K562 (cell line): ENCODE measurements around the gene ALDH1A3. TPM values are rescaled to one million over a fixed set of nuclear protein-coding genes. Genes with fewer than 3 reads are reported as not detected.

Experiments
- ATAC-seq: fragments of 200-7000 bp; cut with Tn5 transposase; 3 replicates; pipeline ENCODE4 v1.9.1; 2020; ENCODE audit warnings: moderate library complexity
- BruUV-seq: library from RNA; stranded (reverse); fragments of 400-500 nt; replicated peaks from 2 replicates; lab custom pipeline; 2021; lab: Mats Ljungman, UMichigan
- CTCF ChIA-PET: fragments of 300-600 bp; formaldehyde crosslinking; extraction: SDS; loops from one replicate; lab custom pipeline; 2021; ENCODE audit warnings: low intra/inter-chr PET ratio; lab: Yijun Ruan, JAX
- POLR2A ChIA-PET: fragments of 300-600, 350-650 bp; sonication (Branson Sonifier 250); formaldehyde crosslinking; extraction: SDS; loops from one replicate; lab custom pipeline; 2021; ENCODE audit warnings: antibody characterized with exemption, inconsistent platforms; lab: Yijun Ruan, JAX
- DNase-seq, 4 experiments: peaks; one replicate each; pipeline versions ENCODE4 v3.0.0 to v3.0.0-alpha.2; 2011 to 2018; ENCODE audit warnings: low spot score in 3 of 4, mixed read lengths in 3 of 4; ENCODE audit errors: extremely low read depth in 1 of 4
- FAIRE-seq: peaks from 2 replicates; lab custom pipeline; 2011; peaks lifted over from hg19 to GRCh38; lab: Jason Lieb, UNC
- H2AFZ ChIP-seq: 2 replicates; pipeline ENCODE4 v1.6.0; 2011; ENCODE audit warnings: low read depth, low read length, control low read depth, inconsistent platforms
- H3K27ac ChIP-seq: fragments of 200-600 bp; 3 replicates; pipeline ENCODE4 v1.8.0; 2011; ENCODE audit warnings: low read depth, mild to moderate bottlenecking, control low read depth, inconsistent platforms, low read length, moderate library complexity, mixed read lengths; ENCODE audit errors: extremely low read depth
- H3K27me3 ChIP-seq, 2 experiments: fragments of 300-600 bp in 1 of 2; 2 replicates in 1 of 2; 3 replicates in 1 of 2; pipeline versions ENCODE4 v1.6.0 to v1.8.0; 2011; ENCODE audit warnings: inconsistent platforms in 2 of 2, low read length in 2 of 2, mild to moderate bottlenecking in 1 of 2, mixed read lengths in 1 of 2, moderate library complexity in 1 of 2; ENCODE audit not compliant: control insufficient read depth in 2 of 2, insufficient read depth in 2 of 2
- H3K36me3 ChIP-seq: fragments of 300-600 bp; 3 replicates; pipeline ENCODE4 v1.8.0; 2011; ENCODE audit warnings: mild to moderate bottlenecking, low read length, inconsistent platforms; ENCODE audit not compliant: control insufficient read depth, insufficient read depth
- H3K4me1 ChIP-seq, 2 experiments: fragments of 200-600 bp in 1 of 2; replicated peaks in 1 of 2; 2 replicates in 1 of 2; 3 replicates in 1 of 2; pipeline versions ENCODE4 v1.5.1 to v1.8.0; 2011; ENCODE audit warnings: inconsistent platforms in 2 of 2, low read length in 2 of 2, mild to moderate bottlenecking in 1 of 2, mixed read lengths in 1 of 2, moderate library complexity in 1 of 2; ENCODE audit not compliant: control insufficient read depth in 2 of 2, insufficient read depth in 2 of 2
- H3K4me2 ChIP-seq: 2 replicates; pipeline ENCODE4 v1.6.1; 2011; ENCODE audit warnings: low read length, control low read depth, inconsistent platforms, mixed read lengths; ENCODE audit not compliant: insufficient read depth
- H3K4me3 ChIP-seq: fragments of 200-600 bp; sonication (generic), shearing (Covaris generic); 2 replicates; pipeline ENCODE4 v1.5.1; 2016; ENCODE audit warnings: control low read depth, inconsistent platforms
- H3K79me2 ChIP-seq: fragments of 200-600 bp; 3 replicates; pipeline ENCODE4 v1.8.0; 2011; ENCODE audit warnings: low read length, inconsistent platforms; ENCODE audit not compliant: control insufficient read depth, insufficient read depth
- H3K9ac ChIP-seq, 2 experiments: 2 replicates each; pipeline versions ENCODE4 v1.6.0 to v1.6.1; 2011; ENCODE audit warnings: low read depth in 2 of 2, low read length in 2 of 2, control low read depth in 1 of 2, inconsistent platforms in 1 of 2, mild to moderate bottlenecking in 1 of 2, mixed read lengths in 1 of 2; ENCODE audit not compliant: insufficient read depth in 1 of 2
- H3K9me1 ChIP-seq: one replicate; pipeline ENCODE4 v1.6.0; 2011; ENCODE audit warnings: inconsistent platforms, mild to moderate bottlenecking, low read length, moderate library complexity; ENCODE audit not compliant: control insufficient read depth, insufficient read depth
- H3K9me3 ChIP-seq: replicated peaks from 2 replicates; pipeline ENCODE4 v1.5.1; 2011; ENCODE audit warnings: low read depth, low read length, inconsistent platforms; ENCODE audit not compliant: control insufficient read depth, insufficient read depth
- H4K20me1 ChIP-seq: replicated peaks from 2 replicates; pipeline ENCODE4 v1.6.1; 2011; ENCODE audit warnings: low read length, inconsistent platforms, mixed read lengths; ENCODE audit not compliant: control insufficient read depth, insufficient read depth
- CBX8 ChIP-seq: fragments of 200-600 bp; sonication (generic); IDR thresholded peaks from 2 replicates; pipeline ENCODE4 v1.6.1; 2012; ENCODE audit warnings: borderline replicate concordance, mixed run types, low read depth, mild to moderate bottlenecking, moderate library complexity, mixed read lengths, low read length, control low read depth, inconsistent platforms; ENCODE audit not compliant: poor library complexity, severe bottlenecking; ENCODE audit errors: extremely low read depth
- CEBPB ChIP-seq: fragments of 450-650 bp; IDR thresholded peaks from 2 replicates; pipeline ENCODE4 v1.6.1; 2016; ENCODE audit warnings: missing genetic modification characterization, missing compliant biosample characterization
- E2F3 ChIP-seq: fragments of 250-450 bp; sonication (Bioruptor Pico); IDR thresholded peaks from 2 replicates; pipeline ENCODE4 v1.4.0; 2020; ENCODE audit warnings: mild to moderate bottlenecking
- EP400 ChIP-seq: fragments of 450-650 bp; IDR thresholded peaks from 2 replicates; pipeline ENCODE4 v1.6.1; 2017; ENCODE audit warnings: antibody characterized with exemption, mild to moderate bottlenecking, moderate library complexity
- HNRNPK ChIP-seq: fragments of 200-400 bp; formaldehyde crosslinking; IDR thresholded peaks from one replicate; pipeline ENCODE4 v1.6.1; 2018; ENCODE audit warnings: mild to moderate bottlenecking, low read depth, low read length; ENCODE audit not compliant: poor library complexity, severe bottlenecking
- JUND ChIP-seq, 2 experiments: IDR thresholded peaks; 2 replicates in 1 of 2; 3 replicates in 1 of 2; pipeline ENCODE4 v1.6.1; 2011; ENCODE audit warnings: borderline replicate concordance in 2 of 2, low read depth in 2 of 2, low read length in 2 of 2, improper control_type of control experiment in 1 of 2, missing biosample characterization in 1 of 2, missing genetic modification characterization in 1 of 2, missing genetic modification reagents in 1 of 2
- KLF1 ChIP-seq: fragments of 450-650 bp; IDR thresholded peaks from 2 replicates; pipeline ENCODE4 v1.6.1; 2016; ENCODE audit warnings: missing genetic modification characterization, missing compliant biosample characterization
- MAFK ChIP-seq: IDR thresholded peaks from 2 replicates; pipeline ENCODE4 v1.6.1; 2011; ENCODE audit warnings: low read length, improper control_type of control experiment
- NUFIP1 ChIP-seq: fragments of 450-650 bp; IDR thresholded peaks from 2 replicates; pipeline ENCODE4 v1.6.1; 2018; ENCODE audit not compliant: partially characterized antibody
- SMAD1 ChIP-seq: fragments of 150-350 bp; IDR thresholded peaks from 2 replicates; pipeline ENCODE4 v1.6.1; 2014; ENCODE audit warnings: low read length, low read depth; ENCODE audit not compliant: partially characterized antibody
- SMC3 ChIP-seq: conservative IDR thresholded peaks from 2 replicates; pipeline ENCODE4 v1.6.1; 2011; ENCODE audit warnings: low read depth, low read length, improper control_type of control experiment; ENCODE audit not compliant: insufficient read depth
- STAT5B ChIP-seq: fragments of 250-450 bp; sonication (Bioruptor Pico); IDR thresholded peaks from 2 replicates; pipeline ENCODE4 v1.8.0; 2021; ENCODE audit warnings: mild to moderate bottlenecking, inconsistent platforms
- TCF7 ChIP-seq: sonication (generic); IDR thresholded peaks from 2 replicates; pipeline ENCODE4 v1.6.1; 2016; ENCODE audit warnings: antibody characterized with exemption, borderline replicate concordance
- ZSCAN29 ChIP-seq: fragments of 450-650 bp; IDR thresholded peaks from 2 replicates; pipeline ENCODE4 v1.6.1; 2017
- WGBS: fragments of 100-300 bp; shearing (Covaris generic); methylation state at CpG from one replicate; pipeline ENCODE4 v1.1.6; 2016; ENCODE audit warnings: low coverage, mixed read lengths; ENCODE audit not compliant: insufficient coverage; ENCODE audit errors: missing lambda C conversion rate; 5-methylcytosine and 5-hydroxymethylcytosine counted together
- in situ Hi-C: fragments of 300-500 bp; cut with MboI; formaldehyde crosslinking; loops from 4 replicates; pipeline ENCODE4 v1.15.0; 2018; ENCODE audit warnings: inconsistent platforms, mixed read lengths
- intact Hi-C: fragments of 100-400 bp; cut with micrococcal nuclease; formaldehyde crosslinking; loops from 2 replicates; pipeline ENCODE4 v1.14.2; 2022
- polyA plus RNA-seq, 8 experiments: library from polyadenylated mRNA; depleted of rRNA in 4 of 8; stranded (reverse) in 5 of 8; unstranded in 3 of 8; fragments of >200 nt; fragmentation: Nextera tagmentation in 2 of 8; fragmentation: Illumina TruSeq in 1 of 8; extraction: Ambion mirVana in 2 of 8; extraction: Trizol in 1 of 8; gene quantifications; 2 replicates each; pipeline versions ENCODE4 v1.2.1 to v1.2.3, GENCODE V29; 2011 to 2014; ENCODE audit warnings: inconsistent platforms in 1 of 8, missing spikeins in 1 of 8
- total RNA-seq, 7 experiments: library from RNA; depleted of rRNA in 6 of 7; stranded (reverse); fragments of >200 nt in 6 of 7; fragmentation: Illumina TruSeq in 2 of 7; extraction: Trizol in 2 of 7; gene quantifications; 2 replicates each; pipeline versions ENCODE4 v1.2.1 to v1.2.3, GENCODE V29; 2011 to 2021; ENCODE audit warnings: low replicate concordance in 1 of 7
- TF ChIP-seq, protein P1 (sequence below): sonication (generic); formaldehyde crosslinking; IDR thresholded peaks from 2 replicates; pipeline ENCODE4 v1.8.0; 2023; ENCODE audit warnings: mild to moderate bottlenecking, missing genetic modification reagents
- TF ChIP-seq, protein P2 (sequence below), 3 experiments: IDR thresholded peaks in 2 of 3; conservative IDR thresholded peaks in 1 of 3; 2 replicates each; pipeline ENCODE4 v1.5.1; 2011 to 2012; ENCODE audit warnings: low read length in 3 of 3, mild to moderate bottlenecking in 3 of 3, control low read depth in 2 of 3, improper control_type of control experiment in 1 of 3, inconsistent platforms in 1 of 3, low read depth in 1 of 3, mixed read lengths in 1 of 3, moderate library complexity in 1 of 3; ENCODE audit not compliant: insufficient read depth in 2 of 3

ALDH1A3 gene
- total and polyA plus RNA-seq, 9 of the 15 experiments (the other 6 are each of a cell fraction or from before 2014, with no cell fraction given): 0.38 TPM; not detected in 8

DNA sequence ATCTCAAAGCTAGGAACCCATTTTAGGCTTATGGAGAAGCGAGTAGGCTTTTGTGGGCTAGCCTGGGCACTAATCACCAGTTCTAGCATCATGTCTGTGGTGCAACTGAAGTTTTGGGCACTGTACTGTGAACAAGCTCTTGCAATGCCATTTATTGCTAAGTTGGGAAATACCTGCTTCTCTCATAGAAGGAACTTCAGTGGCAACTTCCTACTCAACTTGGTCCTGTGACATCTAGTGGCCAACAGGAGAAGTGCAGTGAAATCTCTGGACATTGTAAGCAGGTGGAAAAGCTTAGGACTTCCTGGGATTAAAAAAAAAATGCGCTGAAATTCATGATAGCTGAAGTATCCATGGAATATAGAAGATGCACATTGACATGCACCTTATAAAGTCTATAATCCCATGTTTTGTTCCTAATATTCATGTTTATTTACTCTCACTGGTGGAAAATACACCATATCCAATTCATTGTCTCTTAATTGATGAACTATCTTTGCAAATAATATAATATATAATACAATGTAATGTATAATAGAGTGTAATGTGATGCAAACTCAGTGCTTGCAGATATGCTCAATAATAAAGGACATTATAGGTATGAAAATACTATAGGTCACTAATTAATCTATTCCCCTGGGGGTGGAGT, 6.5 kb upstream of the ALDH1A3 start:
- POLR2A ChIA-PET: no interaction called here
- intact Hi-C loops: loop anchor here (1.0 kb wide), 2 partner anchors 134 to 246 kb away; no protein-coding TSS in a partner anchor
- peak; percentile 81 for ATAC-seq
- TF ChIP-seq HNRNPK: no peak
- TF ChIP-seq TCF7: no peak
- no peak for TF ChIP-seq E2F3 (CRISPR knock-in tag)
- no peak for TF ChIP-seq STAT5B (CRISPR knock-in tag)
- no peak for TF ChIP-seq SMAD1
- TF ChIP-seq ZSCAN29: no peak
- peak; percentile 71 for TF ChIP-seq SMC3
- no peak for TF ChIP-seq MAFK
- no peak for TF ChIP-seq KLF1
- peak; percentile 26; the same call in 1 of the 2 replicates for TF ChIP-seq JUND (IDR thresholded peaks at IDR 0.05; ENCODE audit: borderline replicate concordance, low read depth, low read length)
- no peak for TF ChIP-seq JUND (tag; IDR thresholded peaks at IDR 0.05; ENCODE audit: borderline replicate concordance, low read depth, low read length)
- TF ChIP-seq, protein P1, sequence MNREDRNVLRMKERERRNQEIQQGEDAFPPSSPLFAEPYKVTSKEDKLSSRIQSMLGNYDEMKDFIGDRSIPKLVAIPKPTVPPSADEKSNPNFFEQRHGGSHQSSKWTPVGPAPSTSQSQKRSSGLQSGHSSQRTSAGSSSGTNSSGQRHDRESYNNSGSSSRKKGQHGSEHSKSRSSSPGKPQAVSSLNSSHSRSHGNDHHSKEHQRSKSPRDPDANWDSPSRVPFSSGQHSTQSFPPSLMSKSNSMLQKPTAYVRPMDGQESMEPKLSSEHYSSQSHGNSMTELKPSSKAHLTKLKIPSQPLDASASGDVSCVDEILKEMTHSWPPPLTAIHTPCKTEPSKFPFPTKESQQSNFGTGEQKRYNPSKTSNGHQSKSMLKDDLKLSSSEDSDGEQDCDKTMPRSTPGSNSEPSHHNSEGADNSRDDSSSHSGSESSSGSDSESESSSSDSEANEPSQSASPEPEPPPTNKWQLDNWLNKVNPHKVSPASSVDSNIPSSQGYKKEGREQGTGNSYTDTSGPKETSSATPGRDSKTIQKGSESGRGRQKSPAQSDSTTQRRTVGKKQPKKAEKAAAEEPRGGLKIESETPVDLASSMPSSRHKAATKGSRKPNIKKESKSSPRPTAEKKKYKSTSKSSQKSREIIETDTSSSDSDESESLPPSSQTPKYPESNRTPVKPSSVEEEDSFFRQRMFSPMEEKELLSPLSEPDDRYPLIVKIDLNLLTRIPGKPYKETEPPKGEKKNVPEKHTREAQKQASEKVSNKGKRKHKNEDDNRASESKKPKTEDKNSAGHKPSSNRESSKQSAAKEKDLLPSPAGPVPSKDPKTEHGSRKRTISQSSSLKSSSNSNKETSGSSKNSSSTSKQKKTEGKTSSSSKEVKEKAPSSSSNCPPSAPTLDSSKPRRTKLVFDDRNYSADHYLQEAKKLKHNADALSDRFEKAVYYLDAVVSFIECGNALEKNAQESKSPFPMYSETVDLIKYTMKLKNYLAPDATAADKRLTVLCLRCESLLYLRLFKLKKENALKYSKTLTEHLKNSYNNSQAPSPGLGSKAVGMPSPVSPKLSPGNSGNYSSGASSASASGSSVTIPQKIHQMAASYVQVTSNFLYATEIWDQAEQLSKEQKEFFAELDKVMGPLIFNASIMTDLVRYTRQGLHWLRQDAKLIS (CRISPR knock-in tag): no peak
- TF ChIP-seq, protein P2, sequence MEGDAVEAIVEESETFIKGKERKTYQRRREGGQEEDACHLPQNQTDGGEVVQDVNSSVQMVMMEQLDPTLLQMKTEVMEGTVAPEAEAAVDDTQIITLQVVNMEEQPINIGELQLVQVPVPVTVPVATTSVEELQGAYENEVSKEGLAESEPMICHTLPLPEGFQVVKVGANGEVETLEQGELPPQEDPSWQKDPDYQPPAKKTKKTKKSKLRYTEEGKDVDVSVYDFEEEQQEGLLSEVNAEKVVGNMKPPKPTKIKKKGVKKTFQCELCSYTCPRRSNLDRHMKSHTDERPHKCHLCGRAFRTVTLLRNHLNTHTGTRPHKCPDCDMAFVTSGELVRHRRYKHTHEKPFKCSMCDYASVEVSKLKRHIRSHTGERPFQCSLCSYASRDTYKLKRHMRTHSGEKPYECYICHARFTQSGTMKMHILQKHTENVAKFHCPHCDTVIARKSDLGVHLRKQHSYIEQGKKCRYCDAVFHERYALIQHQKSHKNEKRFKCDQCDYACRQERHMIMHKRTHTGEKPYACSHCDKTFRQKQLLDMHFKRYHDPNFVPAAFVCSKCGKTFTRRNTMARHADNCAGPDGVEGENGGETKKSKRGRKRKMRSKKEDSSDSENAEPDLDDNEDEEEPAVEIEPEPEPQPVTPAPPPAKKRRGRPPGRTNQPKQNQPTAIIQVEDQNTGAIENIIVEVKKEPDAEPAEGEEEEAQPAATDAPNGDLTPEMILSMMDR (IDR thresholded peaks at IDR 0.05 in 2 of 3, conservative IDR thresholded peaks at IDR 0.05 in 1 of 3; ENCODE audit: insufficient read depth in 2 of 3, low read depth in 1 of 3, low read length in 3 of 3): peak; percentile 63 to 80 (median 74)
- no peak for TF ChIP-seq NUFIP1
- TF ChIP-seq CBX8: no peak
- TF ChIP-seq EP400: no peak
- peak; percentile 79 for TF ChIP-seq CEBPB

More for the DNA sequence above, 6.5 kb upstream of the ALDH1A3 start:
- Histone ChIP-seq H3K27ac (no peak overlapping the region), H3K9me3 (no peaks in the 10 kb centered on the region), H3K79me2 (no peaks in the 10 kb centered on the region), H3K27me3 (peaks cover 0 to 10% of the 10 kb centered on the region in 2 experiments; a peak in 2 of 5 replicates), H3K4me3 (no peak overlapping the region), H3K36me3 (no peaks in the 10 kb centered on the region), H4K20me1 (no peaks in the 10 kb centered on the region; the same call in 1 of the 2 replicates), H3K9me1 (no peaks in the 10 kb centered on the region), H3K4me1 (no peaks in the 10 kb centered on the region), H3K4me2 (no peak overlapping the region), H2AFZ (no peak overlapping the region), H3K9ac (no peak overlapping the region)
- CTCF ChIA-PET: interaction anchor here (0.7 to 2.7 kb wide), 2 partner anchors 38 to 245 kb away, joined by 4 to 15 read pairs; no protein-coding TSS in a partner anchor
- in situ Hi-C loops: loop anchor here (5.0 kb wide), 1 partner anchor 236 kb away; no protein-coding TSS in a partner anchor
- WGBS: 0% methylated on average over 2 of the region's 2 CpGs
- FAIRE-seq: peak; percentile 96
- no TSS peak for BruUV-seq
- peak; percentile 55 to 62 (median 62) for DNase-seq
